KG1 (cell line): ENCODE data around the gene PPIL1.
"Not testable (repeated sequence)": the region's sequence is repeated elsewhere in the genome, so short reads cannot be mapped to it uniquely, and the experiment has no call there.

ENCODE experiments used
- DNase-seq: peaks from one replicate; lab custom pipeline; 2025; lab: John Stamatoyannopoulos, UW

The PPIL1 gene

GRCh38 chr6:36874443-36875249 is at the start of gene PPIL1:
Gene PPIL1, minus strand, starts transcription at chr6:36874803. Its CDS starts 31 bp downstream, at chr6:36874772.
- DNase-seq: peak; percentile 99

- DNase-seq: no peak
Measured at GRCh38 chr6:36924131-36924530, 49.5 kb upstream of the PPIL1 start.

GRCh38 chr6:36920546-36920945 is 45.9 kb upstream of the PPIL1 start:
- no peak for DNase-seq

- no peak for DNase-seq
Measured at GRCh38 chr6:36920049-36920448, 45.4 kb upstream of the PPIL1 start.

- DNase-seq: no peak
Measured at GRCh38 chr6:36917541-36918193, 43.1 kb upstream of the PPIL1 start.

GRCh38 chr6:36916126-36916525 is 41.5 kb upstream of the PPIL1 start:
- no peak for DNase-seq

- DNase-seq: no peak
Measured at GRCh38 chr6:36915599-36915998, 41.0 kb upstream of the PPIL1 start.

GRCh38 chr6:36914227-36914794 is 39.7 kb upstream of the PPIL1 start:
- DNase-seq: no peak

- no peak for DNase-seq
Measured at GRCh38 chr6:36913082-36913481, 38.5 kb upstream of the PPIL1 start.

- no peak for DNase-seq
Measured at GRCh38 chr6:36912586-36912985, 38.0 kb upstream of the PPIL1 start.

- peak; percentile 48 for DNase-seq
Measured at GRCh38 chr6:36912030-36912454, 37.4 kb upstream of the PPIL1 start.

GRCh38 chr6:36908747-36909146 is 34.1 kb upstream of the PPIL1 start:
- no peak for DNase-seq

GRCh38 chr6:36907781-36908180 is 33.2 kb upstream of the PPIL1 start:
- DNase-seq: no peak

GRCh38 chr6:36906539-36907325 is 32.1 kb upstream of the PPIL1 start:
- no peak for DNase-seq

GRCh38 chr6:36904851-36905393 is 30.3 kb upstream of the PPIL1 start:
- no peak for DNase-seq

- no peak for DNase-seq
Measured at GRCh38 chr6:36904114-36904513, 29.5 kb upstream of the PPIL1 start.

GRCh38 chr6:36897609-36898008 is 23.0 kb upstream of the PPIL1 start:
- no peak for DNase-seq

GRCh38 chr6:36893976-36894932 is 19.7 kb upstream of the PPIL1 start:
- DNase-seq: no peak

GRCh38 chr6:36891153-36891552 is 16.6 kb upstream of the PPIL1 start:
- DNase-seq: not testable (repeated sequence)

GRCh38 chr6:36890112-36890663 is 15.6 kb upstream of the PPIL1 start:
- no peak for DNase-seq
